GM08714 (cell line): ENCODE measurements around the gene SUMO1.

Source experiments
- H3K4me3 ChIP-seq: fragments of 200-500 bp; sonication (Bioruptor generic); 2 replicates; pipeline ENCODE4 v1.5.1; 2014; ENCODE audit warnings: mild to moderate bottlenecking, low read length, inconsistent platforms
- ZNF274 ChIP-seq: IDR thresholded peaks from 2 replicates; pipeline ENCODE4 v1.6.1; 2012; ENCODE audit warnings: mild to moderate bottlenecking, low read depth, low read length

SUMO1 gene

DNA sequence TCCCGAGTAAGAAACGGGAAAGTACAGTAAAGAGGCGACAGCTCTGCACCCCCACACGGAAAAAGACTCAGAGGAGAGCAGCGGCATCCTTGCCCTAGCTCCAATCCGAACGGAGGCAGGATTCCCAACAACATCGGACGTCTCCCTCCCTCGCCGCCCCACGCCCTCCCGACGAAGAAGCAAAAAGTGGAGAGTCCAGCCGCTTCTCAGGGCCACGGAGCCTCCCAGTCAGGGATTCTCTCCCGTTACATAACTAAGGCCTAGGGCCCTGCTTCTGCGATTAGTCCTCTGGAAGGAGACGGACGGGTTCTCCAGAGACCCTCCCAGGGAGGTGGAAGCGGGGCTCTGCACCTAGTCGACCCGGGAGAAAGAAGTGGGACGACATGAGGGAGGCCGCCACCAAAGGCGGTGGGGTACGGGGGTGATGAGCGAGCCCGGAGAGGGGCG, 587 bp downstream of the SUMO1 start:
- no peak for TF ChIP-seq ZNF274
- H3K4me3 ChIP-seq: peak overlapping the region; percentile 86

DNA sequence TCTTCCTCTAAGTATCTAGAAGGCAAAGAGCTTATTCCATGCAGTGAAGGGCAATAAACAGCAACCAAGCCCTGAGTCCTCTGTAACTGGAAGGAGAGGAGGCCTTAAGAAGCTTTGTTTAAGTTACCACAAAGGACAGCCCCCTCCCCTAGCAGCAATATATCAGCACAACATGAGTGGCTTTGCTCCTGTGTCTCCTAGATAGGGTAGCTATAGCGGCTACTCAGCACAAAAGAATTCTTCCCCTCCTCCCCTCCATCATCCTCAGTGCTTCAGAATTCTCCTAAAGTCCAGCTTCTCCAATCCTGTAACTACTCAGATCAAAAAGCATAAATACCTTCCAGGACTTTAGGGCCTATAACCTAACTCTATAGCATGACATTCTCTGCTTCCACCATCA, 16.5 kb downstream of the SUMO1 start:
- no peak for TF ChIP-seq ZNF274
- no peak overlapping the region for H3K4me3 ChIP-seq

DNA sequence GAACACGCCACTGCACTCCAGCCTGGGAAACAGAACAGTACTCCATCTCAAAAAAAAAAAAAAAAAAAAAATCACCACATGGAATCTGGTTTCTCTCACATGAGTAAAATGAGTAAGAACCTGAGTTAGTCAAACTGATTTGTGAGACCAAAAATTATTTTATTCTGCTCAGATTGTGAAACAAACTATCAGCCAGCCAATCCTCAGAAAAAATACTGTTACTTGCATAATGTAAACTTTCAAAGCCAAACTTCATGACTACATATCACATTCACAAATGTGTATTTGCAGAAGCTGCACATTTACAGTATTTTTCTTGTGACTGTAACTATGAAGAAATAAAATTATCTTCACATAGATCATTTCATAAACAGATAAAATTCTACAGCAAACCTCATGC, 23.2 kb downstream of the SUMO1 start:
- H3K4me3 ChIP-seq: no peak overlapping the region
- TF ChIP-seq ZNF274: no peak

DNA sequence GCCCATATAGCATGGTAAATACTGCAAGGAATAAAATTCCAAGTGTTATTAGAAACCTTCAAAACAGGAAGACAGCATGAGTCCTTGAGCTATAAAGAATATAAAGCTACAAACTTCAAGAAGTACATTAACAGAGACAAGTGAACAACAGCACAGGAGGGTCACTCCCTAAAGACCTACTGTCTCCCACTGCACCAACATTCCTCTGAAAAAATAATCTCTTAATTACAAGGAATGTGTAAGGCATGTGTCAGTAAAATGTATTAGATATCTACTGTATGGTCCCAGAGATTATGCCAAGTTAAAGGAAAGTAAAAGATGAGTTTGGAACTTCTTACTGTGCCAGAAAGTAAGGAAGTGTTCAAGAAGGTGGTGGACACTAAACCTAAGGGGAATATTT, 29.9 kb downstream of the SUMO1 start:
- H3K4me3 ChIP-seq: no peak overlapping the region
- TF ChIP-seq ZNF274: no peak

DNA sequence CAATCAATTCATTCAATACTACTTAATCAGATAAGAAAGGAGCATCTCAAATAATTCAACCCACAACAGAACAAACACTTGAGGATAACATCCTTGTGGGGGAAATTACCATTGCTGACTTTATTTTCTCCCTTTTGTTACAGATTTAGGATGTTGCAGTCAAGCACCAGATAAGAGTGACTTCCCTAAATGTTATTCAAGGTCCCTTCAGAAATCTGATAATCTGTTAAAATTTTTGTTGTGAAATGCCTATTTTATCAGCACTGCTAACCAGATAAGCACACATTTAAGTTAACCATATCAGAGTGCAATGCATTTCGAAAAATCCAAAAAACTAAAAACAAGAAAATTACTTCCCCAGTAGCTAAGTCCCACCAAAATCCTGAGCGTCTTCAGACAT, 33.5 kb downstream of the SUMO1 start:
- no peak overlapping the region for H3K4me3 ChIP-seq
- TF ChIP-seq ZNF274: no peak

DNA sequence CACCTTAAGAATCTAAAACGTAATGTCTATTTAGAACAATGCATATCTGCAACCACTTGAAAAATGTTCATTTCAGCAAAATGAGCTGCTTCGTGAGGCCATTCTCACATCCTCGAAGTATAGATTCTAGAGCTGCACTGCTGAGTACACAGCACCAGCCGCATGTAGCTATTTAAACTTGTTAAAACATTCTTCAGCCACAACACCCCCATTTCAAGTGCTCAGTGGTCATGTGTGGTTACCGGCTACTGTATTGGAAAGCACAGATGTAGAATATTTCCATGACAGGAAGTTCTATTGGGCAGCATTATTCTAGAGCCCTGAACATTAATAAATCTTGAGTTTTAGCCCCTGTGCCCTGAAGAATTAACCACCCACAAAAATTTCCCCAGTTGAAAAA, 35.0 kb downstream of the SUMO1 start:
- H3K4me3 ChIP-seq: no peak overlapping the region
- no peak for TF ChIP-seq ZNF274

DNA sequence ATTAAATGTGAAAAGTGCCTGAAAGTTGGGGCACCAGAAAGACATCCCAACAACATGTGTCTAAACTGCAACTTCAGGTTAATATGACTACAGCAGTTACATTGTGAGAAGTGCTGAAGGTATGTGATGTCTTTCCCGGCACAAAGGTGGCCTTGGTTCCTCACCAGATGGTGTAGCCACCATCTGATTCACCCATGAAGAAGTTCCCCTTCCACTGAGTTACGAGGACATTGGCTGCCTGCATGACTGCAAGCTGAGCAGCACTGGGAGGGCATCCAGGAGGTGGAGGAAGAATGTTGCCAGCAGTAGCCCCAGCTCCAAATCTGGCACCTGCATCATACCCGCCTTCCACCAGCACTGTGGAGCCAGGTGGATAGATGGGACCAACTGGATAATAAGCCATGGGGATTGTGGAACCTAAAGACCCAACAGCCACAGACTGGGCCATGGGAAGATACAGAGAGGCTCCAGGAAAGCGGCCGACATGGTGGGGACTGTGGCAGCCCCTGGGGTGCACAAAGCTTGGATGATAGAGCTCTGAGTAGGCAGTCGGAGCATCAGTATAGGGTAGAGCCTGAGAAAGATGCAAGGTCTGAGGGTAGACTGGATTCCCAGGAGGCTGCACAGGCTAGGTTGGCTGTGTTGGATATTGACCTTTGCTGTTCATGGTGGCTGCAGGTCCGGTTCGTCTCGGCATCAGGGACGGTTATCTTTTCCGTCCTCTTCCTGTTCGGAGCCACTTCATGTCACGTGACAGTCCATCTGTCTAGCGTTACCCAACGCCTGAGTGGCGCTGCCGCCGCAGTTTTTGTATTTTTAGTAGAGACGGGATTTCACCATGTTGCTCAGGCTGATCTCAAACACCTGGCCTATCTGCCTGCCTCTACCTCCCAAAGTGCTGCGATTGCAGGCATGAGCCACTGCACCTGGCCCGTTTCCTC, 36.9 kb downstream of the SUMO1 start:
- no peak overlapping the region for H3K4me3 ChIP-seq
- no peak for TF ChIP-seq ZNF274

DNA sequence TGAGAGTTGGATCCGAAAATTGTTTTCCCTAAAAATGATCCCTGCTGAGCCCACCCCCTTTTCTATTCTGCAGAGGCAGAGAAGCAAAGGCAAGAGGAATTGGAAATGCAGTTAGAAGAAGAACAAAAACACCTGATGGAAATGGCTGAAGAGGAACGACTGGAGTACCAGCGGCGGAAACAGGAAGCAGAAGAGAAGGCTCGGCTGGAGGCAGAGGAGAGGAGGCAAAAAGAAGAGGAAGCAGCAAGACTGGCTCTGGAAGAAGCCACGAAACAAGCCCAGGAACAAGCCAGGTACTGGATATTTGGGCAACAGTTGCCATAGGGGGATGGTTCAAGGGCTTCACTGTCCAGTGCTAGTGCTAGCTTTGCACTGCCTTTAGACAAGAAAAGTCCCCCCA, 41.7 kb downstream of the SUMO1 start:
- no peak overlapping the region for H3K4me3 ChIP-seq
- no peak for TF ChIP-seq ZNF274

DNA sequence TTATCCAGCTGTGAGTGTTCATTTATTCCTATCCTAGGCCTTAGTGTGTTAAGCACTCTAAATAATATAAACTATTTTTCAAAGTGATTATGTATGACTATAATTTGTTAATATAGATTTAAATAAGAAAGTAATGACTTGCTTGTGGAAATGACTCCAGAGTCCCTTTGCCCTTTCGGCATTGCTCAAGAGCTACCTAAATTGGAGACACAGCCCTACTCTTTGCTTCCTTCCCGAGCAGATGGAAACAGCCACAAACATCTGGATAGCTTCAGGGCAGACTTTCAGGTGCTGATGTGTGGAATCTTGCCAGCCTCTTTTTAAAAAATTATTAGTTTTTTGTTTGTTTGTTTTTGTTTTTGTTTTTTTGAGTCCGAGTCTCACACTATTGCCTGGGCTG, 44.0 kb downstream of the SUMO1 start:
- H3K4me3 ChIP-seq: no peak overlapping the region
- no peak for TF ChIP-seq ZNF274

DNA sequence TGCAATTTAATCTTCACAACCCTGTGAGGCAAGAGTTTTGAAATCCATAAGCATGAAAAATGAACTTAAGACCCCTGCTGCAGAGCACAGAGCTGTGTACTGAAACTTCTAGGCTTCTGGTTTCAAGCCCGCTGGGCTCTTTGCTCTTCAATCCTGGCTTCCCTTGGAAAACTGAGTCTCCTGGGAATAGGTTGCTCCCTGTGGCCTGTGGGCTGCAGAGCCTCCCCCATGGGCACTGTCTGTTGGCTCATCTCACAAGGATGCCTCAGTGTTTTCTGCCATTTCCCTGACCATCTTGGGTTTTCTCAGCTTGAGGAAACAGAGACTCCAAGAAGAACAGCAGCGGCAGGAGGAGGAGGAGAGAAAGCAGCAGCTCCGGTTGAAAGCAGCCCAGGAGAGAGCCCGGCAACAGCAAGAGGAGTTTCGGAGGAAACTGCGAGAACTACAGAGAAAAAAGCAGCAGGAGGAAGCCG, 44.5 kb downstream of the SUMO1 start:
- no peak for TF ChIP-seq ZNF274
- no peak overlapping the region for H3K4me3 ChIP-seq

DNA sequence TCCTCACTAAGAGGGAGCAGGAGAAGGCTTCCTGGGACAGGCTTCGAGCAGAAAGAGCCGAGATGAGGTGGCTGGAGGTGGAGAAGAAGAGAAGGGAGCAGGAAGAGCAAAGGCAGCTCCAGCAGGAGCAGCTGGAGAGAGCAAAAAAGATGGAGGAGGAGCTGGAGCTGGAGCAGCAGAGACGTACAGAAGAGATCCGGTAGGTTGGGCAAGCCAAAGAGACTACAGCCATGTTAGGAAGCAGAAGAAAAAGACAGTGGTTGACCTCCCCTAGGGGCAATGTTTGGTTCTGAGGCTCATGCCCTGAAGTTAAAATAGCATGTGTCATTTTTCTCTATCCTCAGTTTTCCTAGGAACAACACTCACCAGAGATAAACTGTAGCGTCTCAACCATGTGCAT, 45.1 kb downstream of the SUMO1 start:
- no peak overlapping the region for H3K4me3 ChIP-seq

DNA sequence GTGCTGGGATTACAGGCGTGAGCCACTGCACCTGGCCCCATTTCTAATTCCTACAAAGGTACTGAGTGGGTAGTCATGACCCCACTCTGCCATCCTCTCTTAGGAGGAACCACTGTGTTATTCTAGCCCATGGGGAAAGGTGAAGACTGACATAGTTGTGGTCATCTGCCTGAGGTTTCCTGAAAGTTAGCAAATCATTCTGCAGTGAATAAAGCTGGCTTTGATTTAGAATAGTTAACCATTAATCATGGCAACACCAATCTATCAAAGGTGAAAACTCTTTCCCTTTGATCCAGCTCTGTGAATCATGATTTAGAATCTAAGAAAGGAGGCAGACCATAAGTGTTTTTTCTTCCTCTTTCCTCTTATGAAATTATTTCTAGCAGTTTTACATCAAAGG, 50.8 kb downstream of the SUMO1 start:
- no peak overlapping the region for H3K4me3 ChIP-seq
- TF ChIP-seq ZNF274: no peak

More for the DNA sequence above, 45.1 kb downstream of the SUMO1 start:
- no peak for TF ChIP-seq ZNF274

DNA sequence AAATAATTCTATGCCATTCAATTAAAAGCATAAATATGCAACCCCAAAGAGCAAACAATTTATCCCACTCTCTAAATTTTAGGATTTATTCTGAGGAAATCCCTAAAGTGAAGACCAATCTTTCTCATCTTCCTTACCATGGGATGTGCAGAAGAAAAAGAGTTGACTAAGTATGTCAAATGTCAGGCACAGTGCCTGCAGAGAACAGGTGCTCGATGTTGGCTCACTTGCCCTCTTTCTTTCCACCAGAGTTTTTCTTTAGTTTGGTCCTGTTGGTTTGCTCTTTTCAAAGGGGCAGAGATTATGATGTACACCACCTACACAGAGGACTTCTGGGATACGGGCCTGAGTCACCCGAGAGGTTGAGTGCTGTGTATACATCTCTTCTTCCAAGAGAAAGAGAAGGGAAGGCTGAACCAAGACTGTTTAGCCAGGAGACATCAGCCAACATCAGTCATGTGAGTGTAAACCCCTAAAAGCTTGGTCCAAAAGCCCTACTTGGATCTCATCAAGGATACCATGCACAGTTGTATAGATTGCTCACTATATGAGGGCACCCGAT, 51.7 kb downstream of the SUMO1 start:
- no peak for TF ChIP-seq ZNF274
- no peak overlapping the region for H3K4me3 ChIP-seq

DNA sequence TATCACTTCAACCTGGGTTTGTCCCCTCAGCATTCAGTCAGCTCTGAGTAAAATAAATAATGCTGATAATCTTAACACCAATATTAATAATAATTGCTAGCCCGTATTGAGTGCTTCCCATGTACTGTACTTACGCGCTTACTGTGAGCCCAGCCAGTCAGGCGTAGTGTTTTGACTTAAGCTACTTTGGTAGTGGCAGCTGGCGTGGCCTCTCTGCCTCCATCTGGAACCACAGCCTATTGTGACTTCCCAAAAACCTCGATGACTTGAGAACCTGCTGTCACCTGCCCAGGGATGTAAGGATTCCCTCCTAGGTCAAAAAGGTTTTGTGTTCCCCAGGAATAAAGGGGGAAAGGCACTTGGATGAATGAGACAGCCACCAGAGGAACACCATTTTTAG, 53.2 kb downstream of the SUMO1 start:
- no peak for TF ChIP-seq ZNF274

DNA sequence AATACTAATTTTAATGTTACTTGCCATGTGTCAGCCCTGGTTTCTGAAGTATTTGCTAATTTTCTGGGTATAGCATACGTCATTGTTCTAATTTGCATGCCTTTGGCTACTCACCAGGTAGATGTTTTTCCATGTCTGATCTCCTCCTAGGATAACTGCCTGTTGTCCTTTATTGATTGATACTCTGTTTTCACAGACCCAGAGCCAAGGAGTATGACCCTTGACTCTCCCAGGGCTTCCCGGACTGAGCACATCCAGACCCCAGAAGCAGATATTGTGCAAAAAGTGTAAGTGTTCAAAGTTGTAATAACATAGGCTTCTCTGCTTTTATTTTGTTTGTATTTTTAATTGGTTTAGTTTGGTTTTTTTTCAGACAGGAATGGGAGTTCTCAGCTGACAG, 53.8 kb downstream of the SUMO1 start:
- no peak overlapping the region for H3K4me3 ChIP-seq
- TF ChIP-seq ZNF274: no peak

More for the DNA sequence above, 53.2 kb downstream of the SUMO1 start:
- H3K4me3 ChIP-seq: no peak overlapping the region
